HG03354 (cell line): ENCODE data around the gene FBXO22.
"Not testable (repeated sequence)": the region's sequence is repeated elsewhere in the genome, so short reads cannot be mapped to it uniquely, and the experiment has no call there.

Source experiments
- ATAC-seq: cut with Tn5 transposase; IDR thresholded peaks from one replicate; pipeline ENCODE4 v1.9.1; 2021; ENCODE audit warnings: mild to moderate bottlenecking; ENCODE audit not compliant: unreplicated experiment, poor library complexity, severe bottlenecking

The FBXO22 gene

DNA sequence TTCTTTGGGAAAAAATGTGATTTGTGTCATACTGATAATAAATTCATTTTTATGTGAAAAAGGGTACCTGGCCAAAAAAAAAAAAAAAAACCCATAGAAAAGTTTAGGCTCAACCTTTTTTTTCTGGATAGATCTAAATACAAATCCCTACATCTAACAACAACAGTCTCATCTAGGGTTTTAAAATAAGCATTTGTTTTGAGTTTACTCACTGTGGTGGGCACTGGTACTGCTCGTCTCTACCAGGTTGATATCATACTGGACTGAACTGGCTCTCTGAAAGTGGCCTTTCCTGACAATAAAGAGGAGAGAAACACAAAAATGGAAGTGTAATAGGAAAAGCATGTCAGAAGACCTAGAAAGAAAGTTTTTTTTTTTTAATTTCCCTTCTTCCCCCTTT, 52.0 kb downstream of the FBXO22 start:
- ATAC-seq, result no peak

DNA sequence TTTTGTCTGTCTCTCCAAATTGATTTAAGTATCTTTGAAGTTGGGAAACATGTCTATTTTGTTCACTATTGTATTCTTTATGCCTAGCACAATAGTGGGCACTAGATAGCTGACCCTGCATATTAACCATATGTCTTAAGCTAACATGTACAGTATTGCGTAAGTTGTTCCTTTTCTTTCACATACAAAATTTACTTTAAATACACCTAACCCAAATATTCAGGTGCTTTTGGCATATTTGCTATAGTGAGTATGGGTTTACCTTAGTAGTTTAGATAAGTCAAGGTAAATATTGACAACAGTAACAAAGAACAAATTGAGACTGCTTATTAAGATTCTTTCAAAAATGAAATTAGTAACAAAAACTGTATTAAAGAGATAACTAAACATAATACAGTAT, 57.7 kb downstream of the FBXO22 start:
- ATAC-seq, result no peak

DNA sequence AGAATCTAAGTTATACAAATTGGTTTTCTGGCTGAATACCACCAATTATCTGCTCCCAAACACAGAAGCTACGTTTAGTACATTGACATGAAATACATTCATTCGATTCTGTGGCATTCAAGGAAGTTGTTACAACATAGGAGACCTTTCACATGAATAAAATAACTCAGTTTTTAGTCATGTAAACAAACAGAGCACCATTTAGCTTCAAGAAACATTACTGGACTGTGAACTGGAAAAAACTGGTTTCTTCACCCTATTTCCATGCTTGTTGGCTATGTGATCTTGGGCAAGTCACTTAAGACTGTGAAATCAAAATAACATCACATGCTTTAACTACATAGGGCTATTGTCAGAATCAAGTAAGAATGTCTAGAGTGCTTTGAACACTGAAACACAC, 62.4 kb downstream of the FBXO22 start:
- no peak for ATAC-seq

DNA sequence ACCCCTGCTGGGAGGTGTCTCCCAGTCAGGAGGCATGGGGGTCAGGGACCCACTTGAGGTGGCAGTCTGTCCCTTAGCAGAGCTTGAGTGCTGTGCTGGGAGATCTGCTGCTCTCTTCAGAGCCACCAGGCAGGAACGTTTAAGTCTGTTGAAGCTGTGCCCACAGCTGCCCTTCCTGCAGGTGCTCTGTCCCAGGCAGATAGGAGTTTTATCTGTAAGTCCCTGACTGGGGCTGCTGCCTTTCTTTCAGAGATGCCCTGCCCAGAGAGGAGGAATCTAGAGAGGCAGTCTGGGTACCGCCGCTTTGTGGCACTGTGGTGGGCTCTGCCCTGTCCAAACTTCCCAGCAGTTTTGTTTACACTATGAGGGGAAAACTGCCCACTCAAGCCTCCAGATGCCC, 73.1 kb downstream of the FBXO22 start:
- not testable (repeated sequence) for ATAC-seq

DNA sequence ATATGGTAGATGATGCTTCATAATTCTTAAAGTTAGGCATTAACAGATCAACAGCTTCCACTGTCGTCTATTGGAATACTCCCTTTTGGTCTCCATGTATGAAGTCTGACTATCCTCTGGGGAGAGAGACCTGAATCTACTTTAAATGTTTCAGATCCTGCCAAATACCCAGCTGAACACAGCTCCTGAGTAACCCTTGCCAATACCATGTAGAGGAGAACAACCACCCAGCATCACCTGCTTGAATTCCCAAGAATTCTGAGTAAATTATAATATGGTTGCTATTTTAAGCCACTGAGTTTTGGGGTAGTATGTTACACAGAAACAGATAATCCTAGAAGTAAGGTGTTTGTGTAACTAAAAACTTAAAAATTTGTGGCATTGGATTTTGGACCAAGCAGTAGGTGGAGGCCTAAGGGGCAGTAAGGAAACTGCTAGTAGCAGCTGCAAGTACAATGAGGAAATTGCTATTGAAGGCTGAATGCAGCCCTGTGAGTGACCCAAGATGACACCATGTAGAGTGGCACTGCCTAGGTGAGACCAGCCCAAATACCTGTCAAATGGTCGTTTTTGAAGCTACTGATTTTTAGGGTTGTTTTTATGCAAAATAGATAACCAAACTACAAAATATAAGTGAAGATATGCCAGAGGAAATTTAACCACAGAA, 77.6 kb downstream of the FBXO22 start:
- ATAC-seq, result no peak

DNA sequence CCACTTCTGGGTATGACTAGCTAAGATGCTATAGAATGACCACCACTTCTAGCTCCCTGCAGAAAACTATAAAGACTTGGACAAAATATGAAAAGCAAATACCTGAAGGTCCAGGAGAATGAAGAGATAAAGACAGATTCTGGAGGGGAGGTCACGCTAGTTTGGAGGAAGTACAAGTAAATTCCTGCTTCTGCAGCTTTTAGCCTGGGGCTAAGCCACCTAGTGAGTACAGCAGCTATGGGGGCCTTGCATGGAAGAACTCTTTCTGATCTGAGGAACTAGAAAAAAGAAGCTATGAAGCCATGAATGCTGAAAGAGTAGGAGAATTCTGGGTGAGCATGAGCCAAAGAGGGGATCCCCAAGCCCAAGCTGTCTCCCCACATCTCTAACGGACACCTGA, 78.8 kb downstream of the FBXO22 start:
- no peak for ATAC-seq

DNA sequence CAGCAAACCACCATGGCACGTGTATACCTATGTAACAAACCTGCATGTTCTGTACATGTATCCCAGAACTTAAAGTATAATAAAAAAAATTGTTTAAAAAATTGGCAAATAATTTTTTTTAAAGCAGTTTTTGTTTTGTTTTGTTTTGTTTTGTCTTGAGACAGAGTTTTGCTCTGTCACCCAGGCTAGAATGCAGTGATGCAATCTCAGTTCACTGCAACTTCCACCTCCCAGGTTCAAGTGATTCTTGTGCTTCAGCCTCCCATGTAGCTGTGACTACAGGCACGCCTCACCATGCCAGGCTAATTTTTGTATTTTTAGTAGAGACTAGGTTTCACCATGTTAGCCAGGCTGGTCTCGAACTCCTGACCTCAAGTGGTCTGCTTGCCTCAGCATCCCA, 81.0 kb downstream of the FBXO22 start:
- not testable (repeated sequence) for ATAC-seq

DNA sequence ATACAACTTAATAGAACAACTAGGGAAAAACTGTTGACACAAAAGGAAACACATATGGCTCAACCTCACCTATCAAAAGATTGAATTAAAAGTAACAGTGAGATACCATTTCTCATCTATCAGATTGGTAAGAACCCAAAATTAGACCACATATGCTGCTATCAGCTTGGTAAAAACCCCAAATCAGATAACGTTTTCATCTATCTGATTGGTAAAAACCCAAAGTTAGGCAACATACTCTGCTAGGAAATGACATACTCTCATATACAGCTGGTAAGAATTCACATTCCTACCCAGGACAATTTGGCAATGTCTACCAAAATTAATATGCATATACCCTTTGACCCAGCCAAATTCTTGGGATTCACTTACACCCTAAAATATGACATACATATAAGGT, 82.3 kb downstream of the FBXO22 start:
- no peak for ATAC-seq

DNA sequence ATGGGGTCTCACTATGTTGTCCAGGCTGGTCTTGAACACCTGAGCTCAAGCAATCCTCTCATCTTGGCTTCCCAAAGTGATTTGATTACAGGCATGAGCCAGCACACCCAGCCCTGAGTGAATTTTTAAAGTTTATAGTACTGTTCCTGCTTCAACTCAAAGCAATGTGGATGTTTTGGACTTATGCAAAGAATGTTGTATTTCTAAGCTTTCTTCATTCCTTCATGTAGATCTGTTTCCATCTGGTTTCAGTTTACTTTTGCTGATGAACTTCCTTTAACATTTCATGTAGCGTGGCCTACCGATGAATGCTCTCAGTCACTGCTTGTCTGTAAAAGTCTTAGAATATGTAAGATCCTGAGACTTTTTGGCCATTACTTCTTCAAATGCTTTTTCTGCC, 85.4 kb downstream of the FBXO22 start:
- no peak for ATAC-seq

DNA sequence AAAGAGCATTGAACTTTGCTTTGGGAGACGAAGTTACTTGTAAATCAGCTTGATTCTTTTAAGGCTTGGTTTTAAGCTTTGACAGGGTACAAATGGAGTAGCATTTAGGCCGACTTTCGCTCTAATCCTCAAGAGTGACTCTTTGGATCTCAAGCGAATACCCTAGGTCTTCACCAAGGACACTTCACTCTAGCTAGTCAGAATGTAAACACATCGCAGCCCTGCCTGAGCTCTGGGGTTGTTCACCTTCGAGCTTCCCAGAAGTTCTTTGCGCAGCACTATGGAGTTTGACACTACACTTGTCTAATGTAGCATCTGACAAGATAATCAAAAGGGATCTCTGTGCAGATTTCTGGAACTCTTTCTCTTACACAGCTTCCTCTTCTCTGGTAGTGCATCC, 86.2 kb downstream of the FBXO22 start:
- ATAC-seq, result no peak
